HCT116 (cell line): Measurements from ENCODE around the gene SPINT2. TPM values are rescaled to one million over a fixed set of nuclear protein-coding genes. Genes with fewer than 3 reads are reported as not detected.

ENCODE experiments used
- ATAC-seq: fragments of 200-7000 bp; cut with Tn5 transposase; 2 replicates; pipeline ENCODE4 v1.9.1; 2020; ENCODE audit warnings: mild to moderate bottlenecking, moderate library complexity
- BruUV-seq: library from RNA; stranded (reverse); fragments of 400-500 nt; replicated peaks from 2 replicates; lab custom pipeline; 2021; lab: Mats Ljungman, UMichigan
- CTCF ChIA-PET: fragments of 300-600 bp; sonication (Branson Sonifier 250); formaldehyde crosslinking; loops from one replicate; lab custom pipeline; 2021; ENCODE audit warnings: antibody characterized with exemption; lab: Charles Lee
- POLR2A ChIA-PET: fragments of 300-600, 350-600 bp; sonication (Branson Sonifier 250); formaldehyde crosslinking; loops from one replicate; lab custom pipeline; 2021; ENCODE audit warnings: antibody characterized with exemption; lab: Charles Lee
- RAD21 ChIA-PET, 2 experiments: fragments of 300-600 bp; sonication (Branson Sonifier 250); formaldehyde crosslinking; loops; one replicate each; lab custom pipeline; 2023; ENCODE audit warnings: low total read pairs in 2 of 2; ENCODE audit not compliant: uncharacterized antibody in 2 of 2, unreplicated experiment in 2 of 2, low non-redundant PET in 1 of 2; lab: Charles Lee
- DNase-seq: peaks from one replicate; pipeline ENCODE4 v3.0.0-alpha.2; 2010; ENCODE audit warnings: low read depth, low spot score
- H2AFZ ChIP-seq: fragments of 200-600 bp; shearing (Covaris generic), sonication (generic); 2 replicates; pipeline ENCODE4 v1.6.1; 2017; ENCODE audit warnings: low read depth, mixed run types, mixed read lengths, antibody characterized with exemption, low read length; ENCODE audit not compliant: poor library complexity, severe bottlenecking
- H3K27ac ChIP-seq: 2 replicates; pipeline ENCODE4 v1.5.1; 2012; ENCODE audit warnings: low read depth, low read length
- H3K27me3 ChIP-seq: fragments of 200-600 bp; sonication (generic); 2 replicates; pipeline ENCODE4 v1.6.1; 2016; ENCODE audit warnings: mixed run types, low read length, mixed read lengths; ENCODE audit not compliant: insufficient read depth
- H3K36me3 ChIP-seq, 2 experiments: fragments of 200-500 bp in 1 of 2; fragments of 200-600 bp in 1 of 2; sonication (Bioruptor generic) in 1 of 2; sonication (generic) in 1 of 2; 2 replicates each; pipeline versions ENCODE4 v1.5.1 to v1.6.1; 2014 to 2016; ENCODE audit warnings: low read length in 2 of 2, inconsistent platforms in 1 of 2, mixed read lengths in 1 of 2, mixed run types in 1 of 2; ENCODE audit not compliant: insufficient read depth in 2 of 2, control insufficient read depth in 1 of 2
- H3K4me1 ChIP-seq, 2 experiments: fragments of 200-600 bp in 1 of 2; sonication (generic) in 1 of 2; 2 replicates each; pipeline versions ENCODE4 v1.5.1 to v1.6.1; 2012 to 2017; ENCODE audit warnings: low read length in 2 of 2, inconsistent platforms in 1 of 2, mild to moderate bottlenecking in 1 of 2, mixed read lengths in 1 of 2, mixed run types in 1 of 2, moderate library complexity in 1 of 2; ENCODE audit not compliant: insufficient read depth in 2 of 2, control insufficient read depth in 1 of 2
- H3K4me2 ChIP-seq: fragments of 200-600 bp; sonication (generic); 2 replicates; pipeline ENCODE4 v1.6.1; 2017; ENCODE audit warnings: mixed run types, low read length, mixed read lengths
- H3K4me3 ChIP-seq, 2 experiments: fragments of 200-600 bp in 1 of 2; sonication (generic) in 1 of 2; replicated peaks in 1 of 2; 2 replicates each; pipeline ENCODE4 v1.5.1; 2011 to 2016; ENCODE audit warnings: low read length in 2 of 2, control low read depth in 1 of 2, low read depth in 1 of 2, mild to moderate bottlenecking in 1 of 2, mixed read lengths in 1 of 2, mixed run types in 1 of 2
- H3K79me2 ChIP-seq: fragments of 200-600 bp; sonication (generic); 2 replicates; pipeline ENCODE4 v1.6.1; 2017; ENCODE audit warnings: mild to moderate bottlenecking, mixed run types, low read length, moderate library complexity, mixed read lengths; ENCODE audit not compliant: insufficient read depth
- H3K9ac ChIP-seq: fragments of 200-600 bp; sonication (generic); 2 replicates; pipeline ENCODE4 v1.6.1; 2016; ENCODE audit warnings: low read length, mixed read lengths
- H3K9me2 ChIP-seq: fragments of 200-600 bp; sonication (generic), shearing (Covaris generic); 2 replicates; pipeline ENCODE4 v1.6.1; 2017; ENCODE audit warnings: mixed run types, mild to moderate bottlenecking, moderate library complexity; ENCODE audit not compliant: insufficient read depth
- H3K9me3 ChIP-seq, 2 experiments: fragments of 200-500 bp in 1 of 2; fragments of 200-600 bp in 1 of 2; sonication (Bioruptor generic) in 1 of 2; sonication (generic) in 1 of 2; 2 replicates each; pipeline ENCODE4 v1.6.1; 2014 to 2017; ENCODE audit warnings: low read length in 2 of 2, mixed read lengths in 2 of 2, inconsistent platforms in 1 of 2, low read depth in 1 of 2, mild to moderate bottlenecking in 1 of 2, mixed run types in 1 of 2, moderate library complexity in 1 of 2; ENCODE audit not compliant: control insufficient read depth in 1 of 2, insufficient read depth in 1 of 2
- H4K20me1 ChIP-seq: fragments of 200-600 bp; sonication (generic), shearing (Covaris generic); 2 replicates; pipeline ENCODE4 v1.6.1; 2017; ENCODE audit warnings: mixed run types, mild to moderate bottlenecking, moderate library complexity; ENCODE audit not compliant: insufficient read depth
- EGR1 ChIP-seq: IDR thresholded peaks from 2 replicates; pipeline ENCODE4 v1.6.1; 2012; ENCODE audit warnings: low read depth
- EZH2 ChIP-seq: fragments of 200-600 bp; sonication (generic); IDR thresholded peaks from 2 replicates; pipeline ENCODE4 v1.6.1; 2017; ENCODE audit warnings: antibody characterized with exemption, mixed run types
- POLR2A ChIP-seq: IDR thresholded peaks from 2 replicates; pipeline ENCODE4 v1.7.0; 2011; ENCODE audit warnings: borderline replicate concordance; ENCODE audit not compliant: insufficient read depth, insufficient read length; ENCODE audit errors: extremely low read depth
- TCF7L2 ChIP-seq: IDR thresholded peaks from 2 replicates; pipeline ENCODE4 v1.7.0; 2011; ENCODE audit warnings: borderline replicate concordance, inconsistent platforms; ENCODE audit not compliant: insufficient read depth, insufficient read length; ENCODE audit errors: extremely low read depth
- intact Hi-C: fragments of 100-400 bp; cut with micrococcal nuclease; formaldehyde crosslinking; loops from 2 replicates; pipeline ENCODE4 v1.10.0; 2022
- total RNA-seq: library from RNA; stranded (reverse); gene quantifications from one replicate; pipeline ENCODE4 v1.2.1, GENCODE V29; 2021; ENCODE audit not compliant: unreplicated experiment
- TF ChIP-seq, protein P1 (sequence below): IDR thresholded peaks from 2 replicates; pipeline ENCODE4 v1.6.1; 2011; ENCODE audit warnings: mild to moderate bottlenecking, low read length, moderate library complexity; ENCODE audit not compliant: insufficient replicate concordance; ENCODE audit errors: extremely low read depth
- TF ChIP-seq, protein P2 (sequence below): IDR thresholded peaks from 2 replicates; pipeline ENCODE4 v1.6.1; 2012
- TF ChIP-seq, protein P3 (sequence below): IDR thresholded peaks from 2 replicates; pipeline ENCODE4 v1.6.1; 2012; ENCODE audit warnings: low read depth

The SPINT2 gene
- total RNA-seq, 1 experiment from 2014 or later: 500 TPM

DNA sequence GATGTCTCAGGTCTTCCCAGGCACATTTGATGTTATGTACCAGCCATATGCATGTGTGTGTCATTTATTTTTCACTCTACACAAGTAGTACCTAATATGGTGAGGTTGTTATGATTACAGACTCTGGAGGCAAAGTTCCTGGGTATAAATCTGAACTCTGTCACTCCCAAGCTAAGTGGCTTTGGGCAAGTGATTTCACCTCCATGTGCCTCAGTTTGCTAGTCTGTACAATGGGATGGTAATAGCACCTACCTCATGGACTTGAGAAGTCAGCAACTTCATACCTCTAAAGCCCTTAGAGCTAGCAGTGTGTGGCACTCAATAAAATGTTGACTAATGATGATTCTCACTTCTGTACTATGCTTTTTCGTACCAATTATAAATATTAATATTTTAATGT lies 67.4 kb downstream of the SPINT2 start:
- no peaks in the 10 kb centered on the region for H4K20me1 ChIP-seq
- no peak overlapping the region for H3K27ac ChIP-seq
- H3K36me3 ChIP-seq: peaks cover 5 to 15% of the 10 kb centered on the region in 2 experiments; a peak in 3 of 4 replicates
- no peak overlapping the region for H2AFZ ChIP-seq
- H3K4me3 ChIP-seq: no peak overlapping the region
- H3K27me3 ChIP-seq: no peaks in the 10 kb centered on the region
- BruUV-seq: no TSS peak
- ChIA-PET POLR2A (interaction anchor here (1.8 kb wide), 1 partner anchor 67 kb away, joined by 5 read pairs; the partner anchor contains the start of gene SPINT2), CTCF (no interaction called here), RAD21 (no interaction called here)
- TF ChIP-seq EZH2: no peak
- TF ChIP-seq, protein P1, sequence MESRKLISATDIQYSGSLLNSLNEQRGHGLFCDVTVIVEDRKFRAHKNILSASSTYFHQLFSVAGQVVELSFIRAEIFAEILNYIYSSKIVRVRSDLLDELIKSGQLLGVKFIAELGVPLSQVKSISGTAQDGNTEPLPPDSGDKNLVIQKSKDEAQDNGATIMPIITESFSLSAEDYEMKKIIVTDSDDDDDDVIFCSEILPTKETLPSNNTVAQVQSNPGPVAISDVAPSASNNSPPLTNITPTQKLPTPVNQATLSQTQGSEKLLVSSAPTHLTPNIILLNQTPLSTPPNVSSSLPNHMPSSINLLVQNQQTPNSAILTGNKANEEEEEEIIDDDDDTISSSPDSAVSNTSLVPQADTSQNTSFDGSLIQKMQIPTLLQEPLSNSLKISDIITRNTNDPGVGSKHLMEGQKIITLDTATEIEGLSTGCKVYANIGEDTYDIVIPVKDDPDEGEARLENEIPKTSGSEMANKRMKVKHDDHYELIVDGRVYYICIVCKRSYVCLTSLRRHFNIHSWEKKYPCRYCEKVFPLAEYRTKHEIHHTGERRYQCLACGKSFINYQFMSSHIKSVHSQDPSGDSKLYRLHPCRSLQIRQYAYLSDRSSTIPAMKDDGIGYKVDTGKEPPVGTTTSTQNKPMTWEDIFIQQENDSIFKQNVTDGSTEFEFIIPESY: no peak
- no peak for TF ChIP-seq POLR2A
- TF ChIP-seq, protein P2, sequence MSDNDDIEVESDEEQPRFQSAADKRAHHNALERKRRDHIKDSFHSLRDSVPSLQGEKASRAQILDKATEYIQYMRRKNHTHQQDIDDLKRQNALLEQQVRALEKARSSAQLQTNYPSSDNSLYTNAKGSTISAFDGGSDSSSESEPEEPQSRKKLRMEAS: no peak
- no peak for TF ChIP-seq TCF7L2
- no peak for TF ChIP-seq EGR1
- TF ChIP-seq, protein P3, sequence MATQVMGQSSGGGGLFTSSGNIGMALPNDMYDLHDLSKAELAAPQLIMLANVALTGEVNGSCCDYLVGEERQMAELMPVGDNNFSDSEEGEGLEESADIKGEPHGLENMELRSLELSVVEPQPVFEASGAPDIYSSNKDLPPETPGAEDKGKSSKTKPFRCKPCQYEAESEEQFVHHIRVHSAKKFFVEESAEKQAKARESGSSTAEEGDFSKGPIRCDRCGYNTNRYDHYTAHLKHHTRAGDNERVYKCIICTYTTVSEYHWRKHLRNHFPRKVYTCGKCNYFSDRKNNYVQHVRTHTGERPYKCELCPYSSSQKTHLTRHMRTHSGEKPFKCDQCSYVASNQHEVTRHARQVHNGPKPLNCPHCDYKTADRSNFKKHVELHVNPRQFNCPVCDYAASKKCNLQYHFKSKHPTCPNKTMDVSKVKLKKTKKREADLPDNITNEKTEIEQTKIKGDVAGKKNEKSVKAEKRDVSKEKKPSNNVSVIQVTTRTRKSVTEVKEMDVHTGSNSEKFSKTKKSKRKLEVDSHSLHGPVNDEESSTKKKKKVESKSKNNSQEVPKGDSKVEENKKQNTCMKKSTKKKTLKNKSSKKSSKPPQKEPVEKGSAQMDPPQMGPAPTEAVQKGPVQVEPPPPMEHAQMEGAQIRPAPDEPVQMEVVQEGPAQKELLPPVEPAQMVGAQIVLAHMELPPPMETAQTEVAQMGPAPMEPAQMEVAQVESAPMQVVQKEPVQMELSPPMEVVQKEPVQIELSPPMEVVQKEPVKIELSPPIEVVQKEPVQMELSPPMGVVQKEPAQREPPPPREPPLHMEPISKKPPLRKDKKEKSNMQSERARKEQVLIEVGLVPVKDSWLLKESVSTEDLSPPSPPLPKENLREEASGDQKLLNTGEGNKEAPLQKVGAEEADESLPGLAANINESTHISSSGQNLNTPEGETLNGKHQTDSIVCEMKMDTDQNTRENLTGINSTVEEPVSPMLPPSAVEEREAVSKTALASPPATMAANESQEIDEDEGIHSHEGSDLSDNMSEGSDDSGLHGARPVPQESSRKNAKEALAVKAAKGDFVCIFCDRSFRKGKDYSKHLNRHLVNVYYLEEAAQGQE: no peak
- no peaks in the 10 kb centered on the region for H3K79me2 ChIP-seq
- intact Hi-C loops: no loop called here
- peaks cover 0 to 16% of the 10 kb centered on the region in 2 experiments; a peak in 2 of 4 replicates for H3K4me1 ChIP-seq
- ATAC-seq (no peak), DNase-seq (no peak)
- no peak overlapping the region for H3K9ac ChIP-seq
- H3K9me2 ChIP-seq: no peaks in the 10 kb centered on the region
- H3K9me3 ChIP-seq: no peaks in the 10 kb centered on the region
- no peak overlapping the region for H3K4me2 ChIP-seq
